HCT116 (cell line): ENCODE data around the gene NRXN2. TPM values are rescaled to one million over a fixed set of nuclear protein-coding genes. Genes with fewer than 3 reads are reported as not detected.

ENCODE experiments used
- ATAC-seq: fragments of 200-7000 bp; cut with Tn5 transposase; 2 replicates; pipeline ENCODE4 v1.9.1; 2020; ENCODE audit warnings: mild to moderate bottlenecking, moderate library complexity
- BruUV-seq: library from RNA; stranded (reverse); fragments of 400-500 nt; replicated peaks from 2 replicates; lab custom pipeline; 2021; lab: Mats Ljungman, UMichigan
- CTCF ChIA-PET: fragments of 300-600 bp; sonication (Branson Sonifier 250); formaldehyde crosslinking; loops from one replicate; lab custom pipeline; 2021; ENCODE audit warnings: antibody characterized with exemption; lab: Charles Lee
- POLR2A ChIA-PET: fragments of 300-600, 350-600 bp; sonication (Branson Sonifier 250); formaldehyde crosslinking; loops from one replicate; lab custom pipeline; 2021; ENCODE audit warnings: antibody characterized with exemption; lab: Charles Lee
- RAD21 ChIA-PET, 2 experiments: fragments of 300-600 bp; sonication (Branson Sonifier 250); formaldehyde crosslinking; loops; one replicate each; lab custom pipeline; 2023; ENCODE audit warnings: low total read pairs in 2 of 2; ENCODE audit not compliant: uncharacterized antibody in 2 of 2, unreplicated experiment in 2 of 2, low non-redundant PET in 1 of 2; lab: Charles Lee
- DNase-seq: peaks from one replicate; pipeline ENCODE4 v3.0.0-alpha.2; 2010; ENCODE audit warnings: low read depth, low spot score
- H2AFZ ChIP-seq: fragments of 200-600 bp; shearing (Covaris generic), sonication (generic); 2 replicates; pipeline ENCODE4 v1.6.1; 2017; ENCODE audit warnings: low read depth, mixed run types, mixed read lengths, antibody characterized with exemption, low read length; ENCODE audit not compliant: poor library complexity, severe bottlenecking
- H3K27ac ChIP-seq: 2 replicates; pipeline ENCODE4 v1.5.1; 2012; ENCODE audit warnings: low read depth, low read length
- H3K27me3 ChIP-seq: fragments of 200-600 bp; sonication (generic); 2 replicates; pipeline ENCODE4 v1.6.1; 2016; ENCODE audit warnings: mixed run types, low read length, mixed read lengths; ENCODE audit not compliant: insufficient read depth
- H3K36me3 ChIP-seq, 2 experiments: fragments of 200-500 bp in 1 of 2; fragments of 200-600 bp in 1 of 2; sonication (Bioruptor generic) in 1 of 2; sonication (generic) in 1 of 2; 2 replicates each; pipeline versions ENCODE4 v1.5.1 to v1.6.1; 2014 to 2016; ENCODE audit warnings: low read length in 2 of 2, inconsistent platforms in 1 of 2, mixed read lengths in 1 of 2, mixed run types in 1 of 2; ENCODE audit not compliant: insufficient read depth in 2 of 2, control insufficient read depth in 1 of 2
- H3K4me1 ChIP-seq, 2 experiments: fragments of 200-600 bp in 1 of 2; sonication (generic) in 1 of 2; 2 replicates each; pipeline versions ENCODE4 v1.5.1 to v1.6.1; 2012 to 2017; ENCODE audit warnings: low read length in 2 of 2, inconsistent platforms in 1 of 2, mild to moderate bottlenecking in 1 of 2, mixed read lengths in 1 of 2, mixed run types in 1 of 2, moderate library complexity in 1 of 2; ENCODE audit not compliant: insufficient read depth in 2 of 2, control insufficient read depth in 1 of 2
- H3K4me2 ChIP-seq: fragments of 200-600 bp; sonication (generic); 2 replicates; pipeline ENCODE4 v1.6.1; 2017; ENCODE audit warnings: mixed run types, low read length, mixed read lengths
- H3K4me3 ChIP-seq, 2 experiments: fragments of 200-600 bp in 1 of 2; sonication (generic) in 1 of 2; replicated peaks in 1 of 2; 2 replicates each; pipeline ENCODE4 v1.5.1; 2011 to 2016; ENCODE audit warnings: low read length in 2 of 2, control low read depth in 1 of 2, low read depth in 1 of 2, mild to moderate bottlenecking in 1 of 2, mixed read lengths in 1 of 2, mixed run types in 1 of 2
- H3K79me2 ChIP-seq: fragments of 200-600 bp; sonication (generic); 2 replicates; pipeline ENCODE4 v1.6.1; 2017; ENCODE audit warnings: mild to moderate bottlenecking, mixed run types, low read length, moderate library complexity, mixed read lengths; ENCODE audit not compliant: insufficient read depth
- H3K9ac ChIP-seq: fragments of 200-600 bp; sonication (generic); 2 replicates; pipeline ENCODE4 v1.6.1; 2016; ENCODE audit warnings: low read length, mixed read lengths
- H3K9me2 ChIP-seq: fragments of 200-600 bp; sonication (generic), shearing (Covaris generic); 2 replicates; pipeline ENCODE4 v1.6.1; 2017; ENCODE audit warnings: mixed run types, mild to moderate bottlenecking, moderate library complexity; ENCODE audit not compliant: insufficient read depth
- H3K9me3 ChIP-seq, 2 experiments: fragments of 200-500 bp in 1 of 2; fragments of 200-600 bp in 1 of 2; sonication (Bioruptor generic) in 1 of 2; sonication (generic) in 1 of 2; 2 replicates each; pipeline ENCODE4 v1.6.1; 2014 to 2017; ENCODE audit warnings: low read length in 2 of 2, mixed read lengths in 2 of 2, inconsistent platforms in 1 of 2, low read depth in 1 of 2, mild to moderate bottlenecking in 1 of 2, mixed run types in 1 of 2, moderate library complexity in 1 of 2; ENCODE audit not compliant: control insufficient read depth in 1 of 2, insufficient read depth in 1 of 2
- H4K20me1 ChIP-seq: fragments of 200-600 bp; sonication (generic), shearing (Covaris generic); 2 replicates; pipeline ENCODE4 v1.6.1; 2017; ENCODE audit warnings: mixed run types, mild to moderate bottlenecking, moderate library complexity; ENCODE audit not compliant: insufficient read depth
- ATF3 ChIP-seq: IDR thresholded peaks from 2 replicates; pipeline ENCODE4 v1.6.1; 2012
- MAX ChIP-seq: IDR thresholded peaks from 2 replicates; pipeline ENCODE4 v1.6.1; 2012
- POLR2AphosphoS5 ChIP-seq: IDR thresholded peaks from 2 replicates; pipeline ENCODE4 v1.6.1; 2011; ENCODE audit warnings: mild to moderate bottlenecking, low read depth, low read length, moderate library complexity
- ZFX ChIP-seq: fragments of 450-650 bp; IDR thresholded peaks from 2 replicates; pipeline ENCODE4 v1.6.1; 2017
- ZNF274 ChIP-seq: fragments of 200-500 bp; sonication (Bioruptor generic); IDR thresholded peaks from 2 replicates; pipeline ENCODE4 v1.6.1; 2014; ENCODE audit warnings: mild to moderate bottlenecking, low read depth, low read length, inconsistent platforms
- intact Hi-C: fragments of 100-400 bp; cut with micrococcal nuclease; formaldehyde crosslinking; loops from 2 replicates; pipeline ENCODE4 v1.10.0; 2022
- total RNA-seq: library from RNA; stranded (reverse); gene quantifications from one replicate; pipeline ENCODE4 v1.2.1, GENCODE V29; 2021; ENCODE audit not compliant: unreplicated experiment

NRXN2 gene
- total RNA-seq, 1 experiment from 2014 or later: 1.5 TPM

- POLR2A ChIA-PET: no interaction called here
- CTCF ChIA-PET: no interaction called here
- Histone ChIP-seq H3K9ac (no peak overlapping the region), H3K27me3 (no peaks in the 10 kb centered on the region), H3K4me2 (no peak overlapping the region), H3K27ac (no peak overlapping the region; the same call in 1 of the 2 replicates), H3K9me2 (no peaks in the 10 kb centered on the region), H3K9me3 (no peaks in the 10 kb centered on the region), H3K4me1 (peaks cover 13 to 20% of the 10 kb centered on the region in 2 experiments), H4K20me1 (no peaks in the 10 kb centered on the region), H3K36me3 (no peaks in the 10 kb centered on the region), H3K79me2 (no peaks in the 10 kb centered on the region), H3K4me3 (no peak overlapping the region), H2AFZ (no peak overlapping the region)
- ATAC-seq: no peak
- TF ChIP-seq ATF3 (no peak), ZNF274 (no peak), MAX (no peak), POLR2AphosphoS5 (no peak)
- no TSS peak for BruUV-seq
- intact Hi-C loops: no loop called here
- DNase-seq: no peak
- RAD21 ChIA-PET: no interaction called here
Observed at GRCh38 chr11:64568041-64568571, 154.9 kb downstream of the NRXN2 start.

- Histone ChIP-seq H3K79me2 (no peaks in the 10 kb centered on the region), H3K27ac (peak overlapping the region; percentile 37; the same call in 1 of the 2 replicates), H3K9me3 (no peaks in the 10 kb centered on the region), H3K36me3 (no peaks in the 10 kb centered on the region), H3K9ac (peak overlapping the region; percentile 60), H3K4me1 (peaks cover 13 to 20% of the 10 kb centered on the region in 2 experiments), H4K20me1 (no peaks in the 10 kb centered on the region), H3K4me2 (peak overlapping the region; percentile 78), H3K4me3 (peak overlapping the region; percentile 31 to 44), H3K9me2 (no peaks in the 10 kb centered on the region), H3K27me3 (no peaks in the 10 kb centered on the region), H2AFZ (peak overlapping the region; percentile 95)
- intact Hi-C loops: no loop called here
- peak; percentile 40; the same call in 1 of the 2 replicates for TF ChIP-seq ZFX
- no peak for TF ChIP-seq ATF3
- ChIA-PET RAD21 (no interaction called here), CTCF (no interaction called here), POLR2A (no interaction called here)
- DNase-seq (no peak), ATAC-seq (peak; percentile 44)
- BruUV-seq: TSS peak; percentile 87
Observed at GRCh38 chr11:64566915-64567891, 155.8 kb downstream of the NRXN2 start.
